ENCODE measurements around the gene KLK12.

KLK12 gene

GRCh38 chr19:51034704-51035103 is at the start of gene KLK12:
Gene KLK12, minus strand, starts transcription at chr19:51035002. Its CDS starts 381 bp downstream, at chr19:51034621.
- H3K27me3 ChIP-seq (ENCODE audit: low read depth, low read length), result no peaks in the 10 kb centered on the region
- no peaks in the 10 kb centered on the region for H3K4me1 ChIP-seq (ENCODE audit: control insufficient read depth in 1 of 2, insufficient read depth in 2 of 2, low read length in 2 of 2)
- H3K4me3 ChIP-seq (ENCODE audit: low read depth in 1 of 2, low read length in 2 of 2), result no peak within 1 kb of the TSS
- no peak within 1 kb of the TSS for H3K27ac ChIP-seq (ENCODE audit: low read length)
- H3K9me3 ChIP-seq (ENCODE audit: control insufficient read depth in 1 of 2, low read length in 2 of 2), result no peaks in the 10 kb centered on the region
- H3K36me3 ChIP-seq (ENCODE audit: control insufficient read depth in 1 of 2, insufficient read depth in 2 of 2, low read length in 2 of 2), result no peaks in the 10 kb centered on the region

- H3K36me3 ChIP-seq (ENCODE audit: control insufficient read depth in 1 of 2, insufficient read depth in 2 of 2, low read length in 2 of 2), result no peaks in the 10 kb centered on the region
- no peaks in the 10 kb centered on the region for H3K4me1 ChIP-seq (ENCODE audit: control insufficient read depth in 1 of 2, insufficient read depth in 2 of 2, low read length in 2 of 2)
- no peaks in the 10 kb centered on the region for H3K27me3 ChIP-seq (ENCODE audit: low read depth, low read length)
- no peak overlapping the region for H3K27ac ChIP-seq (ENCODE audit: low read length)
- H3K4me3 ChIP-seq (ENCODE audit: low read depth in 1 of 2, low read length in 2 of 2), result no peak overlapping the region
- no peaks in the 10 kb centered on the region for H3K9me3 ChIP-seq (ENCODE audit: control insufficient read depth in 1 of 2, low read length in 2 of 2)
These were observed 49.7 kb upstream of the KLK12 start for GRCh38 chr19:51084505-51084904.

GRCh38 chr19:51083783-51084182 is 49.0 kb upstream of the KLK12 start:
- Histone ChIP-seq H3K27me3 (ENCODE audit: low read depth, low read length) (no peaks in the 10 kb centered on the region), H3K4me3 (ENCODE audit: low read depth in 1 of 2, low read length in 2 of 2) (no peak overlapping the region)

GRCh38 chr19:51083181-51083580 is 48.4 kb upstream of the KLK12 start:
- H3K4me1 ChIP-seq (ENCODE audit: control insufficient read depth in 1 of 2, insufficient read depth in 2 of 2, low read length in 2 of 2), result no peaks in the 10 kb centered on the region
- no peak overlapping the region for H3K27ac ChIP-seq (ENCODE audit: low read length)
- H3K9me3 ChIP-seq (ENCODE audit: control insufficient read depth in 1 of 2, low read length in 2 of 2), result no peaks in the 10 kb centered on the region
- H3K27me3 ChIP-seq (ENCODE audit: low read depth, low read length), result no peaks in the 10 kb centered on the region
- H3K36me3 ChIP-seq (ENCODE audit: control insufficient read depth in 1 of 2, insufficient read depth in 2 of 2, low read length in 2 of 2), result no peaks in the 10 kb centered on the region
- no peak overlapping the region for H3K4me3 ChIP-seq (ENCODE audit: low read depth in 1 of 2, low read length in 2 of 2)

More at GRCh38 chr19:51083783-51084182, 49.0 kb upstream of the KLK12 start:
- H3K4me1 ChIP-seq (ENCODE audit: control insufficient read depth in 1 of 2, insufficient read depth in 2 of 2, low read length in 2 of 2), result no peaks in the 10 kb centered on the region
- H3K9me3 ChIP-seq (ENCODE audit: control insufficient read depth in 1 of 2, low read length in 2 of 2), result no peaks in the 10 kb centered on the region
- H3K36me3 ChIP-seq (ENCODE audit: control insufficient read depth in 1 of 2, insufficient read depth in 2 of 2, low read length in 2 of 2), result no peaks in the 10 kb centered on the region
- H3K27ac ChIP-seq (ENCODE audit: low read length), result no peak overlapping the region

GRCh38 chr19:51082611-51083010 is 47.8 kb upstream of the KLK12 start, which contains the start of gene KLK14:
Gene KLK14, minus strand, starts transcription at chr19:51082887. Its CDS starts 273 bp downstream, at chr19:51082614.
- no peaks in the 10 kb centered on the region for H3K36me3 ChIP-seq (ENCODE audit: control insufficient read depth in 1 of 2, insufficient read depth in 2 of 2, low read length in 2 of 2)
- no peaks in the 10 kb centered on the region for H3K9me3 ChIP-seq (ENCODE audit: control insufficient read depth in 1 of 2, low read length in 2 of 2)
- H3K27me3 ChIP-seq (ENCODE audit: low read depth, low read length), result no peaks in the 10 kb centered on the region
- H3K4me1 ChIP-seq (ENCODE audit: control insufficient read depth in 1 of 2, insufficient read depth in 2 of 2, low read length in 2 of 2), result no peaks in the 10 kb centered on the region
- H3K27ac ChIP-seq (ENCODE audit: low read length), result no peak within 1 kb of the TSS
- H3K4me3 ChIP-seq (ENCODE audit: low read depth in 1 of 2, low read length in 2 of 2), result no peak within 1 kb of the TSS

GRCh38 chr19:51081476-51081875 is 46.7 kb upstream of the KLK12 start:
- no peaks in the 10 kb centered on the region for H3K27me3 ChIP-seq (ENCODE audit: low read depth, low read length)
- H3K9me3 ChIP-seq (ENCODE audit: control insufficient read depth in 1 of 2, low read length in 2 of 2), result no peaks in the 10 kb centered on the region
- no peaks in the 10 kb centered on the region for H3K4me1 ChIP-seq (ENCODE audit: control insufficient read depth in 1 of 2, insufficient read depth in 2 of 2, low read length in 2 of 2)
- no peaks in the 10 kb centered on the region for H3K36me3 ChIP-seq (ENCODE audit: control insufficient read depth in 1 of 2, insufficient read depth in 2 of 2, low read length in 2 of 2)
- H3K4me3 ChIP-seq (ENCODE audit: low read depth in 1 of 2, low read length in 2 of 2), result no peak overlapping the region
- no peak overlapping the region for H3K27ac ChIP-seq (ENCODE audit: low read length)

GRCh38 chr19:51079481-51080110 is 44.8 kb upstream of the KLK12 start:
- no peaks in the 10 kb centered on the region for H3K27me3 ChIP-seq (ENCODE audit: low read depth, low read length)
- no peaks in the 10 kb centered on the region for H3K9me3 ChIP-seq (ENCODE audit: control insufficient read depth in 1 of 2, low read length in 2 of 2)
- no peak overlapping the region for H3K4me3 ChIP-seq (ENCODE audit: low read depth in 1 of 2, low read length in 2 of 2)
- no peaks in the 10 kb centered on the region for H3K4me1 ChIP-seq (ENCODE audit: control insufficient read depth in 1 of 2, insufficient read depth in 2 of 2, low read length in 2 of 2)
- no peaks in the 10 kb centered on the region for H3K36me3 ChIP-seq (ENCODE audit: control insufficient read depth in 1 of 2, insufficient read depth in 2 of 2, low read length in 2 of 2)
- H3K27ac ChIP-seq (ENCODE audit: low read length), result no peak overlapping the region

GRCh38 chr19:51078731-51079130 is 43.9 kb upstream of the KLK12 start:
- no peak overlapping the region for H3K27ac ChIP-seq (ENCODE audit: low read length)
- no peaks in the 10 kb centered on the region for H3K9me3 ChIP-seq (ENCODE audit: control insufficient read depth in 1 of 2, low read length in 2 of 2)
- no peak overlapping the region for H3K4me3 ChIP-seq (ENCODE audit: low read depth in 1 of 2, low read length in 2 of 2)
- no peaks in the 10 kb centered on the region for H3K36me3 ChIP-seq (ENCODE audit: control insufficient read depth in 1 of 2, insufficient read depth in 2 of 2, low read length in 2 of 2)
- H3K4me1 ChIP-seq (ENCODE audit: control insufficient read depth in 1 of 2, insufficient read depth in 2 of 2, low read length in 2 of 2), result no peaks in the 10 kb centered on the region
- H3K27me3 ChIP-seq (ENCODE audit: low read depth, low read length), result no peaks in the 10 kb centered on the region

GRCh38 chr19:51078104-51078503 is 43.3 kb upstream of the KLK12 start:
- Histone ChIP-seq H3K27ac (ENCODE audit: low read length) (no peak overlapping the region), H3K4me3 (ENCODE audit: low read depth in 1 of 2, low read length in 2 of 2) (no peak overlapping the region), H3K27me3 (ENCODE audit: low read depth, low read length) (no peaks in the 10 kb centered on the region), H3K36me3 (ENCODE audit: control insufficient read depth in 1 of 2, insufficient read depth in 2 of 2, low read length in 2 of 2) (no peaks in the 10 kb centered on the region), H3K4me1 (ENCODE audit: control insufficient read depth in 1 of 2, insufficient read depth in 2 of 2, low read length in 2 of 2) (no peaks in the 10 kb centered on the region), H3K9me3 (ENCODE audit: control insufficient read depth in 1 of 2, low read length in 2 of 2) (peaks cover 0 to 6% of the 10 kb centered on the region in 2 donors)

GRCh38 chr19:51076631-51077213 is 41.9 kb upstream of the KLK12 start:
- H3K4me3 ChIP-seq (ENCODE audit: low read depth in 1 of 2, low read length in 2 of 2), result no peak overlapping the region
- H3K9me3 ChIP-seq (ENCODE audit: control insufficient read depth in 1 of 2, low read length in 2 of 2), result peaks cover 0 to 6% of the 10 kb centered on the region in 2 donors
- no peak overlapping the region for H3K27ac ChIP-seq (ENCODE audit: low read length)
- H3K27me3 ChIP-seq (ENCODE audit: low read depth, low read length), result no peaks in the 10 kb centered on the region
- H3K4me1 ChIP-seq (ENCODE audit: control insufficient read depth in 1 of 2, insufficient read depth in 2 of 2, low read length in 2 of 2), result no peaks in the 10 kb centered on the region
- H3K36me3 ChIP-seq (ENCODE audit: control insufficient read depth in 1 of 2, insufficient read depth in 2 of 2, low read length in 2 of 2), result no peaks in the 10 kb centered on the region

GRCh38 chr19:51075998-51076397 is 41.2 kb upstream of the KLK12 start:
- peaks cover 0 to 6% of the 10 kb centered on the region in 2 donors for H3K9me3 ChIP-seq (ENCODE audit: control insufficient read depth in 1 of 2, low read length in 2 of 2)
- H3K4me1 ChIP-seq (ENCODE audit: control insufficient read depth in 1 of 2, insufficient read depth in 2 of 2, low read length in 2 of 2), result no peaks in the 10 kb centered on the region
- H3K27me3 ChIP-seq (ENCODE audit: low read depth, low read length), result no peaks in the 10 kb centered on the region
- H3K27ac ChIP-seq (ENCODE audit: low read length), result no peak overlapping the region
- no peaks in the 10 kb centered on the region for H3K36me3 ChIP-seq (ENCODE audit: control insufficient read depth in 1 of 2, insufficient read depth in 2 of 2, low read length in 2 of 2)
- H3K4me3 ChIP-seq (ENCODE audit: low read depth in 1 of 2, low read length in 2 of 2), result no peak overlapping the region

GRCh38 chr19:51071095-51071405 is 36.2 kb upstream of the KLK12 start:
- Histone ChIP-seq H3K36me3 (ENCODE audit: control insufficient read depth in 1 of 2, insufficient read depth in 2 of 2, low read length in 2 of 2) (no peaks in the 10 kb centered on the region), H3K27ac (ENCODE audit: low read length) (no peak overlapping the region)

More at GRCh38 chr19:51071095-51071405, 36.2 kb upstream of the KLK12 start:
- Histone ChIP-seq H3K4me1 (ENCODE audit: control insufficient read depth in 1 of 2, insufficient read depth in 2 of 2, low read length in 2 of 2) (no peaks in the 10 kb centered on the region), H3K27me3 (ENCODE audit: low read depth, low read length) (no peaks in the 10 kb centered on the region), H3K4me3 (ENCODE audit: low read depth in 1 of 2, low read length in 2 of 2) (no peak overlapping the region), H3K9me3 (ENCODE audit: control insufficient read depth in 1 of 2, low read length in 2 of 2) (peaks cover 0 to 6% of the 10 kb centered on the region in 2 donors)

Measured in muscle layer of duodenum (tissue), 2 donors.